Keratinocyte (primary cell): ENCODE measurements around the gene CNNM1. TPM values are rescaled to one million over a fixed set of nuclear protein-coding genes. Genes with fewer than 3 reads are reported as not detected.
A peak's percentile ranks its signal among the peaks of the same experiment; 100 is the strongest.

Experiments used
- DNase-seq: peaks from one replicate; pipeline ENCODE4 v3.0.0-alpha.2; 2011; ENCODE audit warnings: low read depth, missing footprints, low spot score
- FAIRE-seq: peaks from 2 replicates; lab custom pipeline; 2011; peaks lifted over from hg19 to GRCh38; lab: Jason Lieb, UNC
- H2AFZ ChIP-seq: 2 replicates; pipeline ENCODE4 v1.6.0; 2012; ENCODE audit warnings: low read length, control low read depth, inconsistent platforms; ENCODE audit not compliant: control insufficient read depth
- H3K27ac ChIP-seq: 2 replicates; pipeline ENCODE4 v1.5.1; 2011; ENCODE audit warnings: low read length; ENCODE audit not compliant: control insufficient read depth, insufficient read depth
- H3K27me3 ChIP-seq: 3 replicates; pipeline ENCODE4 v1.6.0; 2011; ENCODE audit warnings: low read length; ENCODE audit not compliant: control insufficient read depth, insufficient read depth; ENCODE audit errors: extremely low read depth
- H3K36me3 ChIP-seq, 2 experiments: 2 replicates in 1 of 2; 3 replicates in 1 of 2; pipeline ENCODE4 v1.5.1; 2011; ENCODE audit warnings: low read length in 2 of 2, mild to moderate bottlenecking in 1 of 2; ENCODE audit not compliant: control insufficient read depth in 2 of 2, insufficient read depth in 2 of 2; ENCODE audit errors: extremely low read depth in 1 of 2
- H3K4me1 ChIP-seq: 3 replicates; pipeline ENCODE4 v1.5.1; 2011; ENCODE audit warnings: low read length; ENCODE audit not compliant: control insufficient read depth, insufficient read depth; ENCODE audit errors: extremely low read depth
- H3K4me2 ChIP-seq: 3 replicates; pipeline ENCODE4 v1.6.0; 2011; ENCODE audit warnings: low read depth, low read length; ENCODE audit not compliant: control insufficient read depth, insufficient read depth; ENCODE audit errors: extremely low read depth
- H3K4me3 ChIP-seq, 3 experiments: fragments of 200-600 bp in 1 of 3; sonication (generic) in 1 of 3; 2 replicates in 2 of 3; 3 replicates in 1 of 3; pipeline ENCODE4 v1.5.1; 2011 to 2016; ENCODE audit warnings: low read length in 3 of 3, mild to moderate bottlenecking in 3 of 3, control low read depth in 2 of 3, inconsistent platforms in 1 of 3, low read depth in 1 of 3, mixed read lengths in 1 of 3, mixed run types in 1 of 3, moderate library complexity in 1 of 3; ENCODE audit not compliant: control insufficient read depth in 2 of 3, insufficient read depth in 2 of 3; ENCODE audit errors: extremely low read depth in 1 of 3
- H3K79me2 ChIP-seq: 2 replicates; pipeline ENCODE4 v1.6.0; 2012; ENCODE audit warnings: low read length; ENCODE audit not compliant: control insufficient read depth, insufficient read depth
- H3K9ac ChIP-seq: 3 replicates; pipeline ENCODE4 v1.6.0; 2011; ENCODE audit warnings: low read length; ENCODE audit not compliant: control insufficient read depth, insufficient read depth; ENCODE audit errors: extremely low read depth
- H3K9me1 ChIP-seq: 3 replicates; pipeline ENCODE4 v1.6.0; 2011; ENCODE audit warnings: low read length; ENCODE audit not compliant: control insufficient read depth, insufficient read depth; ENCODE audit errors: extremely low read depth
- H3K9me3 ChIP-seq: 2 replicates; pipeline ENCODE4 v1.5.1; 2012; ENCODE audit warnings: low read depth, low read length; ENCODE audit not compliant: control insufficient read depth
- H4K20me1 ChIP-seq: 3 replicates; pipeline ENCODE4 v1.6.0; 2011; ENCODE audit warnings: low read length; ENCODE audit not compliant: control insufficient read depth, insufficient read depth; ENCODE audit errors: extremely low read depth
- CTCF ChIP-seq, 3 experiments: IDR thresholded peaks in 1 of 3; conservative IDR thresholded peaks in 1 of 3; optimal IDR thresholded peaks in 1 of 3; 2 replicates in 2 of 3; 3 replicates in 1 of 3; pipeline versions ENCODE3 to v1.5.1; 2011; ENCODE audit warnings: low read length in 3 of 3, mild to moderate bottlenecking in 3 of 3, moderate library complexity in 2 of 3, control low read depth in 1 of 3, inconsistent platforms in 1 of 3; ENCODE audit not compliant: insufficient read depth in 2 of 3; ENCODE audit errors: extremely low read depth in 1 of 3
- EZH2 ChIP-seq: IDR thresholded peaks from one replicate; pipeline ENCODE4 v1.6.1; 2012; ENCODE audit warnings: inconsistent platforms, mild to moderate bottlenecking, low read length, moderate library complexity
- dilution Hi-C: fragments of 300-500 bp; cut with MboI; formaldehyde crosslinking; loops from one replicate; pipeline ENCODE4 v1.7.0; 2020; ENCODE audit warnings: low sequenced_read_pairs; ENCODE audit not compliant: extremely low pct_ligation_motif_present
- polyA plus RNA-seq, 5 experiments: library from polyadenylated mRNA; depleted of rRNA in 3 of 5; stranded (reverse) in 3 of 5; stranded (forward) in 1 of 5; unstranded in 1 of 5; fragments of >200 nt; gene quantifications; 1 replicate in 1 of 5; 2 replicates in 3 of 5; 3 replicates in 1 of 5; pipeline versions ENCODE4 v1.2.1 to v1.2.3, GENCODE V29; 2011 to 2012; ENCODE audit warnings: missing spikeins in 2 of 5, low read depth in 1 of 5, low replicate concordance in 1 of 5

The CNNM1 gene
- polyA plus RNA-seq, 1 donor (not counting 4 experiments of a cell fraction or from before 2014, with no cell fraction given), result 0.83 TPM

DNA sequence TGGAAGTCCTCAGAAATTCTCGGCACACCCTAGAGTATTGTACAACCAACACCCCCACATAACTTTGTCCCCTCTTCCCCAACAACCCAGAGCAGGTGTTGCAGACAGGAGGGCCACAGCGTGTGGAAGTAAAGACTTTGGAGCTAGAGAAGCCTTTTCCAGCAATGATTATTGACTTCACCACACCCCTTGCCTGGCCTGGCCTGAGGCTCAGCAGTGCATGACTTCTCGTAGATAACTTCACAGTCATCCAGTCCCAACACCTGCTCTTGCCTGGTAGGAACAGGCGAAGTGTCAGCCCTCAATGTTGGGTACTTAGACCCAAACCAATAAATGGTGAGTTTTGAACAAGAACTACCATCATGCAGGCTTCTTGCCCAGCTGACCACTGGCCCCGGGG is 64.5 kb downstream of the CNNM1 start:
- Histone ChIP-seq H3K4me1 (peaks cover 60% of the 10 kb centered on the region), H2AFZ (no peak overlapping the region), H3K4me2 (peak overlapping the region; percentile 11), H3K27me3 (no peaks in the 10 kb centered on the region), H3K9me3 (no peaks in the 10 kb centered on the region), H3K27ac (peak overlapping the region; percentile 52), H3K9ac (no peak overlapping the region), H4K20me1 (peaks cover 3% of the 10 kb centered on the region), H3K4me3 (no peak overlapping the region), H3K36me3 (peaks cover 6 to 7% of the 10 kb centered on the region in 2 experiments), H3K79me2 (no peaks in the 10 kb centered on the region), H3K9me1 (peaks cover 2% of the 10 kb centered on the region)
- no peak for TF ChIP-seq CTCF (optimal IDR thresholded peaks at IDR 0.05 in 1 of 3, IDR thresholded peaks at IDR 0.05 in 1 of 3, conservative IDR thresholded peaks at IDR 0.05 in 1 of 3; ENCODE audit: extremely low read depth in 1 of 3, insufficient read depth in 2 of 3, low read length in 3 of 3)
- TF ChIP-seq EZH2, result no peak
- dilution Hi-C loops, result no loop called here
- DNase-seq (no peak), FAIRE-seq (no peak)

DNA sequence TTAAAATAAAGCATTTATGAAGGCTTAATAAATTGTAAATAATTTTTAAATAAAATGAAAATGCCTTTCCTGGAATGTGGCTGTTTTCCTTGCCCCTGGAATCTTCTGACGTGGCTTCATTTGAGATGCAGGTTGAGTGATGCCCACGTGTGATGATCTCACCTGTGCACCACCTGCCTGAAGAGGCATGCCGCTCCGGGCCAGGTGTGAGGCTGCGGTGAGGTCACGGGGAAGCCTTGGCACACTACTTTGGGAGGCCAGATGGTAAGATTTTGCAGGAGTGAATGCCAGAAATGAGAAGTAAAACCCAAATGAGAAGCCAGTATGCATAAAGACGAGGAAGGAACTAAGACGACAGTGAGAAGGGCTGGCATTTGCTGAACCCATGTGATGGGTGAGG is 65.1 kb downstream of the CNNM1 start:
- TF ChIP-seq EZH2, result no peak
- no peak for TF ChIP-seq CTCF (optimal IDR thresholded peaks at IDR 0.05 in 1 of 3, IDR thresholded peaks at IDR 0.05 in 1 of 3, conservative IDR thresholded peaks at IDR 0.05 in 1 of 3; ENCODE audit: extremely low read depth in 1 of 3, insufficient read depth in 2 of 3, low read length in 3 of 3)
- Histone ChIP-seq H3K9me1 (peaks cover 2% of the 10 kb centered on the region), H3K9ac (no peak overlapping the region), H3K79me2 (no peaks in the 10 kb centered on the region), H3K4me2 (peak overlapping the region; percentile 49), H4K20me1 (peaks cover 3% of the 10 kb centered on the region), H3K9me3 (no peaks in the 10 kb centered on the region), H3K4me1 (peaks cover 60% of the 10 kb centered on the region), H3K36me3 (peaks cover 6 to 7% of the 10 kb centered on the region in 2 experiments), H3K4me3 (no peak overlapping the region), H3K27ac (peak overlapping the region; percentile 58), H3K27me3 (no peaks in the 10 kb centered on the region), H2AFZ (no peak overlapping the region)
- DNase-seq (peak; percentile 75), FAIRE-seq (peak; percentile 89)
- dilution Hi-C loops, result no loop called here
